T-helper 1 cell (primary cell): ENCODE measurements around the gene CATSPER4.

ENCODE experiments used
- DNase-seq, 5 donors: peaks; one replicate each; pipeline ENCODE4 v3.0.0-alpha.2; 2012 to 2020
- total RNA-seq, 4 donors: gene quantifications; one replicate each; lab custom pipeline; 2026; lab: John Stamatoyannopoulos, UW

CATSPER4 gene
- total RNA-seq = 0 to 0.39 (median 0) reads per million in 4 donors

DNA sequence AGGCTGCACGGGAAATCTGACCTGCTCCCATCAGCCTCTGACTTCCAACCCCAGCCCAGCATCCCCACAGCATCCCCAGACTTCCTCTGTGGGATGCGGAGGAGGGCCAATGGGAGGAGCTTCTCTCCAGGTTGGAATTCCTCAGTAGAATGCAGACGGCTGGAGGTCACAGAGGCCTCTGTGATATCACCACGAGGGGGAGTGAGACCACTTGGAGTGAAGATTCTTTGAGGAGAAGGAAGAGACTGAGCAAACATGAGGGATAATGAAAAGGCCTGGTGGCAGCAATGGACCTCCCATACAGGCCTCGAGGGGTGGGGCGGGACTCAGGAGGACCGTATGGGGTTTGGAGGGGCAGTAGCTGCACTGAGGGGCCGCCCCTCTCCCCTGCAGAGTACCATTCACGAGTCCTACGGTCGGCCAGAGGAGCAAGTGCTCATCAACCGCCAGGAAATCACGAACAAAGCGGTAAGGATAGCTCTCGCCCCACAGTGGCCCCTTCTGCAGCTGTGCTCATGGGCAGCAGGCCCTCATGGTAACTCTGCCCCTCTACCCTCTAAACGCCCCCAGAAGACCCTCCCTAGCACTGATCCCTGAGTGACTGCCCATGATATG, at the start of gene CATSPER4:
Gene CATSPER4, plus strand, starts transcription at position 230 of the 615 bp plus-strand sequence. Its CDS starts 26 bp downstream, at position 256.
- DNase-seq = no peak

DNA sequence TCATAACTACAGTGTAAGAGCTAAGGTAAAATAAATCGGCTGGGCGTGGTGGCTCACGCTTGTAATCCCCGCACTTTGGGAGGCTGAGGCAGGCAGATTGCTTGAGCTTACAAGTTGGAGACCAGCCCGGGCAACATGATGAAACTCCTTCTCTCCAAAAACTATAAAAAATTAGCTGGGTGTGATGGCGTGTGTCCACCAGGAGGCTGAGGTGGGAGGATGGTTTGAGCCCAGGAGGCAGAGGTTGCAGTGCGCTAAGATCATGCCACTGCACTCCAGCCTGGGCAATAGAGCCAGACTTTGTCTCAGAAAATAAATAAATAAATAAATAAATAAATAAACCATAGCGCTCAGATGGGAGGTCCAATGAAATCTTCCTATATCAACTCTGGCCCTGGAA, 48.2 kb upstream of the CATSPER4 start:
- no peak for DNase-seq

DNA sequence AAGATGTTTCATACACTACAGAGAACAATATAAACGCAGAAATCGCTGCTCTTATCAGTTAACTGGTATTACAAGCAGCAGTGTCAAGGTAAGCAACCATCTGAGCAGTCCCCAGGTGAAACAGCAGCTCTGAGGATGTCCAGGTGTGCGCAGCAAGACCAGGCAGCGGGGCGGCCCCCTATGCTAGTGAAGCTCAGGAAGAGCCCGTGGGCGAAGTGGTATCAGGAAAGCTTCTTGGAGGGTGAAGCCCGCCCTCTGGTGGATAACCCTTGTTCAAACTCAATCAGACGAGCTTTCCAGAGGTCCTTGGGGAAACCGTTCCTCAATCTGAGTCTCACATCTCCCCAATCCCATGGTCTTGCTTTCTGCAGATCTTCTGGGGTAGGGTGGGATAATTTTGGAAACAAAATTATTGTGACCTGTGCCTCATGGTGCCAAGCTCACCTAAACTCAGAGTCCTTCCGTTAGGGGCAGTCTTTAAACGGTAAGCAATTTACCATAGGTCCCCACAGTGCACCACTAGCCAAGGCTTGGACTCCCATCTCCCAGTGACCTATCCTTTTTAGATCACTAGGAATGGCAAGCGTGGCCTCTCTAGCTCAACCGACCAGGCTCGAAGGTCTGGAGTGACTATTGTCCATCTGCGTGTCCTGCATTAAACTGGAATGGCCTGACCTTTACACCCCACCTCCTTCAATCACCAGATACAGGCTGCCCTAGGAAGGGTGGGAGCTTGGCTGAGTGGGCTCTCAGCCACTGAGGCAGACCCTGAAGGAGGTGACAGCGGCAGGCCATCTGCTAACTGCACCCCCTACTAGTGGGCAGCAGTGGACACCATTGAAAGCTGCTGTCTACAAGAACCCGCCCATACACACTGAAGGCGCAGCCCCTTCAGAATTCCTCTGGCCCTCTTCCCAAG, 45.1 kb upstream of the CATSPER4 start:
- DNase-seq = peak; percentile 42 to 70 (median 60)

DNA sequence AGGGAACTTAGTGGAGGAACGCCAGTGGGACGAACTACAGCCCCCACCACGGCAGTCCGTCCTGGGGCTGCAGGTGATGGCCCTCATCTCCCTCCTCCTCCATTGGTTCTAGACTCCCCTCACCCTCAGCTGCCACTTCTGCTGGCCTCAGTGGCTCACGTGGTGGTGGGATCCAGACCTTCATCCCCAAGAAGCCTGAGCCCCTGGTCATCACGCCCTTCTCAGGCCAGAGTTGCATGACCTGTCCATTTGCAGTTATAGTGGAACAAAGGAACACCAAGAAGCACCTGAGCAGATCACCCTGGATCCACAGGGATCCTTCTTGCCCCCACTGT, 44.5 kb upstream of the CATSPER4 start:
- no peak for DNase-seq

DNA sequence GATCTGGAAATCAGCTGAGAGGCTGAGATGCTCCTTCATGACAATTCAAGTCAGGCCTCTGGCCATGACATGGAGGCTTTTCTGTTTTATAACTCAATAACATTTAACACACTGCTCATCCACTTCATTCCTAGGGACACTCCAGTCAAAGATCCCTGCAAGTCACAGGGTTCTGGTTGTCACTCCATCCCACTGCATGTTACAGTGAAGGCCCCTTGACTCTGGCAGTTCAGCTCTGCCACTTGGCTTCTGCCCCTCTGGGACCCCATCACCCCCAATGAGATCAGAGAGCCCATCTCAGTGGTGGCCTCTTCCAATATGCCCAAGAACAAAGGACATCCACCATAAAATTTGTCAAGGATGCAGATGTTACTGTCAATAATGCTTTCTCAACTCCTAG, 41.5 kb upstream of the CATSPER4 start:
- no peak for DNase-seq

DNA sequence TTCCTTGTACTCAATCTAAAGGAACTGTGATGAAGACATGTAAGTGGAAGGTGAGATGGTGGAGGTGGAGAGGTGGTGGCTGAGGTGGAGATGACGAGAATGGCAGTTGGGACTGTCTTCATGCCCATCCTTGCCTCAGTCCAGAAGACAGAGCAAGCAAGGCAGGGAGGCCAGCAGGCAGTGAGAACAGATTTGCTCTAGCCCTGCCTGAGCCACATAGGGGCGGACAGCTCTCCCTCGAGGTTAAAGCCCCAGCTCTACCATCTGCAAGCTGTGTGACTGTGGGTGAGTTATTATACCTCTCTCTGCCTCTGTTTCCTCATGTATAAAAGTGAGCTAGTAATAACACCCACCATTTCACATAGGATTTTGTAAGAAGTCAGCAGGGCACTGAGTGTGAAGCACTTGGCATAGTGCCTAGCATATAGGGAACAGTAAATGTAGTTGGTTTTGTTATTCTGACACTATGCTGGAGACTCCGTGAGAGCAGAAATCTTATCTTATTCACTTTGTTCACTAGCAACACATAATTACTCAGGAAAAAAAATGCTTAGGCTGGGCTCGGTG, 36.4 kb upstream of the CATSPER4 start:
- DNase-seq = no peak

DNA sequence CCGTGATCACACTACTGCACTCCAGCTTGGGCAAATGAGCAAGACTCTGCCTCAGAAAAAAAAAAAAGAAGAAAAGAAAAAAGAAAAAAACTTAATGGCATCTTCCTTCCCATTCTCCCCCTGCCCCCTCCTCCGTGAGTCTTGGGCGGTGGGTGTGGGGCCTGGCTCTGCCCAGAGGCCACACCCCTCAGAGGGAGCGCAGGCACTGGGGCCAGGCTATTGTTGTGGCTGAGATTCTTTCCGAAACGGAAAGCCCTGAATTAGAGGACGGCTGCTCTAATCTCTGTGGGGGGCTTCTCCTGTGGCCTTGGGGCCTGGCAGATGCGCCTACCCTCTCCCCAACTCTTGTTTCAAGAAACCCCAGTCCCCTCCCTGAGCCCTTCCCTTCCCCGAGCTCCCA, 35.7 kb upstream of the CATSPER4 start:
- no peak for DNase-seq

DNA sequence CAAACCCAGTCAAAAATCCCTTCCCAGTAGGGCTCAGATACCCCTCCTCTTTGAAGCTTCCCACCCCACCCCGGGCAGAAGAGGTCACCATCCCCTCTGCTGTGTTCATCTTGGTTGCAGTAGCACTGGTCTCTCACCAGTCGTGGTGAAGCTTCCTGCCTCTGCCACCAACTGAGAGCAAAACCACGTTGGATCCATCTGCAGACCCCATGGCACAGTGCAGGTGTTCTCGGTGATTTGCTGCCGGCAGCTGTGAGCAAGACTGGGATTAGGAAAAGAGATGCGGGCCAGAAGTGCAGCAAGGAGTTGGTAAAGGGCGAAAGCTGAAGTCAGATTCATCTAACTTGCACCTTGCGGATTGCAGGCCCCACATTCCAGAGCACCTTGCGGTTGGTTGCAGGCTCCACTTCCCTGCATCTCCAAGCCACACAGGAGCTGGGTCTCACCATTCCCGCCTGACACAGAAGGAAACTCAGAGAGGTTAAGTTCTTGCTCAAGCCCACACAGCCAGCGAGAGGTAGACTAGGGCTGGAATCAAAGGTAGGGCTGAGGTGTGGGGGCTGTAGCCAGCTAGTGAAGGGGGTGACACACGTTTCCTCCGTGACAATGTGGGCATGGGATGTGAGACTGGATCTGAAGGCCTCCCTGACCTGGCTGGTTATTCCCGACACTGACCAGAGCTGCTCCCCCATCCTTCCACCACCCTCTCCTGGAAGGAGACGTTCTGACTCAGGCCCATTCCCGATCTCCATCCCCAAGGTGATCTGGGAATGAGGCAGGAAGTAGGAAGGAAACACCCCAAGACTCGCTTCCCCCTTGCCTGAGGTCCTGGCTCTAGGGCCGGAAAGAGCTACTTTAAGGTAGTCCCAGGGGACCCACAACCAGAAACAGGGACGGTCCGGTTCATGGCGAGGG, 34.8 kb upstream of the CATSPER4 start:
- no peak for DNase-seq

DNA sequence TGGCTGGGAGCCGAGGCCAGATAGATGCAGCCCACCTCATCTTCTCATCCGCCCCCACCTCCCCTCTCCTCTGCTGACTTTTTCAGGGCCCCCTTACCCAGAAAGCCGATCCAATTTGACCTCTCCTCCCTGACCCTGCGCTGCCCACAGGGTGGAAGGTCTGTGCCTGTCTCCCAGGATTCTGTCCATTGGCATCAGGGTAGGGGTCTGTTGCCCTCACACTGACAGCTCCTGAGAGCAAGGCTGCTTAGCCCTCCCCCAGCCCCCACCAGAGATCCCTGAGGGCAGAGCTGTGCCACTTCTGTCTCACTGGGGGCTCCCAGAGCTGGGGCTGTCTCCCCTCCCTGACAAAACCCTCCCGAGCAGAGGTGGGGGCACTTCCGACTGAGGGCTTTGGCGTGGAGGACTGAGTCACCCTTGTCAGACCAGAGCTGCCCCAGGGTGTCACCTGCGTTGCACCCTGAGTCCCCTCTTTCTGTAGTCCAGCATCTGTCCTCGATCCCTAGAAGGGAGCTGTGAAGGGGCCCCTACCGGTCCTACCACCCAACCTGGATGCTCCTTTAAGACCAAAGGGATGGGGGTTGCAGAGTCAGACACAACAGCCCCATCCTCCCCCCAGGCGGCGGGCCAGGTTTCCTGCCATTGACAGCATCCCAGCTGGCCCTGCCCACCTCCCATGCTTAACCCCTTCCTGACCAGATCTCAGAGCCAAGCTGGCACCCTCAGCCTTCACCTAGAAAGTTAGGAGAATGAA, 33.9 kb upstream of the CATSPER4 start:
- no peak for DNase-seq

DNA sequence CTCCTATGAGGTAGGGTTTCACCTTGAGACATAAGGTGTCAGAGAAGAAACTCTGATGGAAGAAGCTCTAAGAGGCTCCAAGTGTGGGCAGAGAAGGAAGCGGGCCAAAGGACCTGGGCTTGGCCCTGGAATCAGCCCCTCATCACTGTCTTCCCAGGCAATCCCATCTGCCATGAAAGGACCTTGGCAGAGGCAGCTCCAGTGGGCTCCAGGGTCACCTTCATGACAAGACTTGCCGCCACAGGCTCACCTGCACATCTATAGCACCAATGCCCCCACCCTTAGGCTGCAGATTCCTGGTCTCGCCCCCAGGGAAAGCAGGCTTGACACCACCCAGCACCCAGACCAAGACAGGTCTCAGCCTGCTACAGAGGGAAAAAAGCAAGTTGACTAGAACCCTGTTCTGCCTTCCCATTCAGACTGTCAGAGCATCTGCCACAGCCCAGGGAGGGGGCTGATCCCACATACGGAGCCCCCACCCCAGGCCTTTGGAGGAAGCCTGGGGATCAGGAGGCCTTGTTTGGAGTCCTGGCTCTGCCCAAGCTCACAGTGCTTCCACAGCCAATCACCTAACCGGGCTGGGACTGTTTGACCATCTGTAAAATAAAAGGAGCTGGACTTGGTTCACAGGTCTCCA, 32.0 kb upstream of the CATSPER4 start:
- no peak for DNase-seq

DNA sequence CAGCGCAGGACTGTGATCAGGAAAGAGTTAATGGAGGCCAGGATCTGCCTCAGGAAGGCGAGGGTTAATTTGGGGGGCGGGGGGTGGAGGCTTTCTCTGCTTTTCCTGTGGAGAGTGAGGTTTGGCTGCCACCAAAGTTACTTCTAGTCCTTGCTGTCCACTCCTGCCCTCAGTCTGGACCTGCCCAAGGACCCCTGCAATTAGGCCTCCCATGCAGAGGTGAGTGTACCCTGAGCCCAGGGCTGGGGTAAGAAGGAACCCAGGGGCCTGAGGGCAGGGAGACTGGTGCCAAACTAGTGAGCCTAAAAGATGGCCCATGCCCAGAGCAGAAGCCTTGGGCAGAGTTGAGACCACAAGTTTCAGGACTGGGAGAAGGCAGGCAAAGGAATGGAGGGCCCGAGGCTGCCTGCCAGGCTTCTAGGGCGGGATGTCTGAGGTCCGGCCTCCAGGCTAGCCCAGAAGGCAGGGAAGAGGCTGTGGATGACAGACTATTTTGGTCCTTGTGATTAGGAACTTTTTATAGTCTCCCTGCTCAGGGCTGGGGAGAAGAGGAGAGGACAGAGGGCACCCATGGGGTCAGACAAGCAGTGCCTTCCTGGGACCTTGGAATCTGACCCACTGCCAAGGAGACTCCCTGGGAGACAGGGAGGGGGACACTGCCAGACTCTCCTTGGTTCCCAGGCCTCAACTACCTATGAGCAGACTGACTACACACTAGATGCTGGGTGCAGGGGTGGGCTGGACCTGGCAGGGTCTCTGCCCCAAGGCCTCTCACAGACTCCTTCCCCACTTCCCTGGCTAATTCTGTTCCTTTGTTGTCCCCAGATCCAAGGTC, 31.3 kb upstream of the CATSPER4 start, which contains the start of gene FAM110D:
Gene FAM110D, plus strand, starts transcription at position 172 of the 835 bp plus-strand sequence. CDS start 2,213 bp downstream, outside the sequence.
- no peak for DNase-seq

DNA sequence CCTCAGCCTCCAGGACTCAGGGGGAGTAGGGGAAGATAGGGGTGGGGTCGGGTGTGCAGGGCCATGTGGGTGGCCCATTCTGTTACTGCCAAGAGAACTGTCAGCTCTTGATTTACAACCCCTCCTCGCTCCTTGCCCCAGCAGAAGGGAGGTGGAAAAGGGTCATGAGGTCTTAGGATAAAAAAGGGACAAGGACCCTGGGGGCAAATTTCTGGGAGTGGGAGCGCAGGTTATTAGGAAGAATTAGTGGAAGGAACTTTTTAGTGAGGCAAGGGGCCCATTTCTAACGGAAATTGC, 30.7 kb upstream of the CATSPER4 start:
- DNase-seq = no peak

DNA sequence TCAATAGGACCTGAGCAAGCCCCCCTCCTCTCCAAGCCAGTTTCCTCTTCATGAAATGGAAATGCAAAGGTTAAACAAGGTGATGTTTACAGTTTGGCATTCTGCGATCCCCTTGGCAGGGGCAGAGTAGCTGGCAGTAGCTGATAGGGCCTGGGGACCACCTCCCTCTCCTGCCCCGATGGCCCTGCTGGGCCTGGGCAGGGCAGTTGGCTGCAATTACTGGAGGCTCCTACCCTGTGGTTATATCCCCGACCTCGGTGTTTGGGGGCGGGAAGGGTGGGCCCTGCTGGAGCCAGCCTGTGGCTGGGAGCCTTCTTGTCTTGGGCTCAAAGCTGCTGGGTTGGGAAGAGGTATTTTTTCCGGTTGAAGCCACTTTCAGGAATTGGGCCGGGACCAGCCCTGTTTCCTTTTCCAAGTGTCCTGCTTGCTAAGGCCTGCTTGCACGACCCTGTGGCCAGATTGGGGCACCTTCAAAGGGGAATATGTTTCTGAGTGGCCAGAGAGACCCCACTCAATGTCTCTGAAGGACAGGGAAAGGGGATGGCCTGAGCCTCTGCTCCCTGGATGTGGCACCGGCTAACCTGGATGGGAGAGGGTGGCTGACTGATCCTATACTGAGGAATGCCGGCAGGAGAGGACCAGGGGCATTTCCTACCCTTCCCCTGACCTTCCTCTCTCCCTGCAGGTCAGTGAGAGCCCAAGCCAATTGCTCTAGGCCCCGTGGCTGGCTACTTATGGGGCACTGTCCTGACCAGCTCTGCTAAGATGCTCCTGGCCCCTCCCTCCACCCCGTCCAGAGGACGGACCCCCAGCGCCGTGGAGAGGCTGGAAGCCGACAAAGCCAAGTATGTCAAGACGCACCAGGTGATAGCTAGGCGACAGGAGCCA, 29.6 kb upstream of the CATSPER4 start:
- no peak for DNase-seq

DNA sequence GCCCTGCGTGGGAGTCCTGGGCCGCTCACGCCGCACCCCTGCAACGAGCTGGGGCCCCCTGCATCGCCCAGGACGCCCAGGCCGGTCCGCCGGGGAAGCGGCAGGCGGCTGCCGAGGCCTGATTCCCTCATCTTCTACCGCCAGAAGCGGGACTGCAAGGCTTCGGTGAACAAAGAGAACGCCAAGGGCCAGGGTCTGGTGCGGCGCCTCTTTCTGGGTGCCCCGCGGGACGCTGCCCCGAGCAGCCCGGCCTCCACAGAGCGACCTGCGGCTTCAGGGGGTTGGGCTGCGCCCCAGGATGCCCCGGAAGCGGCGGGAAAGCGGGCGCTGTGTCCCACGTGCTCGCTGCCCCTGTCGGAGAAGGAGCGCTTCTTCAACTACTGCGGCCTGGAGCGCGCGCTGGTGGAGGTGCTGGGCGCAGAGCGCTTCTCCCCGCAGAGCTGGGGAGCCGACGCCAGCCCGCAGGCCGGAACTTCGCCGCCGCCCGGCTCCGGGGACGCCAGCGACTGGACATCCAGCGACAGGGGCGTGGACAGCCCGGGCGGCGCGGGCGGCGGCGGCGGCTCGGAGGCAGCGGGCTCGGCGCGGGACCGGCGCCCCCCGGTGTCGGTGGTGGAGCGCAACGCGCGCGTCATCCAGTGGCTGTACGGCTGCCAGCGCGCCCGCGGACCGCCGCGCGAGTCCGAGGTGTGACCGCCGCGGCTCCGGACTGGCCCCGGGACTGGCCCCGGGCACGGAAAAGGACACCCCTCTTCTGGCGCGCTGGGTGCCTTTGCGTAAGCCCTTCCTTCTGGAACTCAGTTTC, 28.8 kb upstream of the CATSPER4 start:
- DNase-seq = peak in 3 of 5 donors; percentile 20 to 34 (median 33)

DNA sequence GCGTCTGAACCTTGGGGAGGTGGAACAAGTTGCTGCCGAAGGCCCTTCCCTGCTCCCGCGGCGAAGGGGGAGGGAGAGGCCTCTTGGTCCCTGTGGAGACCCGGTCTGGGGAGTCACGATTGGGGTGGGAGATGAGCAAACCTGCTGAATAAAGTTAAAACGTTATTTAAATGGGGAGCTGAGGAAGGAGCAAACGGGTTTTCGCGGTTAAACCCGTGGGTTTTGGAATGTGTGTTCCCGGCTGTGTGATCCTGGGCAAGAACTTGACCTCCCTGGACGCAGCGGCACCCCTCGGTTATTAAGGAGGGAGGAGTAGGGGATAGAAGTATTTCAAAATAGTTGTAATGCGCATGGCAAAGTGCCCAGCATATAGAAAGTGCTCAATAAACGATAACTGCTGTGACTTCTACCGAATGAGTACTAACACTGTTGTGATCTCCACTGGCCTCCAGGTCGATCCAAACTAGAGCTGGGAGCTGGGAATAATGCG, 28.1 kb upstream of the CATSPER4 start:
- DNase-seq = no peak

DNA sequence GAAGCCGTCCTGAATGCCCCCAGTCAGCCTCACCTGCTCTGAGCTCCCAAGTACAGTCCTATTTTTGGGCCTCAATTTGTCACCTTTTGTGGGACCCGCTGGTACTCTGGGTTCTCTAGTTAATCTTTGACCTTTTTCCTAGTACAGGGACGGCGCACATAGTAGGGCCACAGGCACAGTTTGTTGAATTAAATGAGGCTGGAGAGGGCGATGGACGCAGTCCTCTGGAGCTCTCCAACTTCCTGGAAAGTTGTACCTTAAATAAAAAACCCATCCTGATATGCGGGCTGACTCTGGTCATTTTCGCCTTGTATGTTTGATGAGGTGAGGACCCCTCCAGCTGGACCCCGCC, 26.7 kb upstream of the CATSPER4 start:
- no peak for DNase-seq

DNA sequence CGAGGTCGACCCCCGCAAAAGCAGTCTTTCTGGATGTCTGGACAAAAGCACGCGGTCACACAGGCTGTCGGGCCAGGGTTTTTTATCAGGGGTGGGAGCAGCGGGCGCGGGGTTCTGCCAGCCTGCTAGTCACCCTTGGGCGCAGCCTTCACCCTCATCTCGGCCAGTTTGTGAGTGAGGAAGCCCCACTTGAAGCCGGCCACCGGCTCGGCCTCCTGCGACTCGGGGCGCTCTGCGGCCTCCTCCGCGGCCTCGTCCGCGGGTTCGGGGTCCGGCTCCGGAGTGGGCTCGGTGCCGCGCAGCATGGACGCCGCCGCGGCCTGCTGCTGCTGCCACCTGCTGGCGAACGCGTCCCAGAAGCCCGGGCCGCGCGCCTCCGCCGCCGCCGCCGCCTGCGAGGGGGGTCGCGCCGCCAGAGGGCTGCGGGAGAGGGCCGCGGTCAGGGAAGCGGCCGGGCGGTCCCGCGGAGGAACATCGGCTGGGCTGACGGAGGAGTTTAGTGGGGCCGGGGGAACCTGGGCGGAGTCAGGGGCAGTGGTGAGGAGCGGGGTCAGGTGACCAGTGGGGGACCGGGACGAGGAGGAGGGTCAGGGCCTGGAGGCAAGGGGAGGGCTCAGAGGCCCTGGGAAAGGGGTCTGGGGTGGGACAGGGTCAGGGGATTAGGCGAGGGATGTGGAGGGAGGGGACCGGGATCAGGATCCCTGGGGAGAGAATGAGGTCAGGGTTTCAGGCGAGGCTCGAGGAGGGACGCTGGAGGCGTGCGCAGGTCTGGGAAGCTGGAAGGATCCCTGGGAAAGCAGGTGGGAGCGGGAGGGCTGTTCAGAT, 26.2 kb upstream of the CATSPER4 start:
- DNase-seq = peak in 4 of 5 donors; percentile 22 to 51 (median 34)
